ENCODE data around the gene FAM174B.

FAM174B gene

DNA sequence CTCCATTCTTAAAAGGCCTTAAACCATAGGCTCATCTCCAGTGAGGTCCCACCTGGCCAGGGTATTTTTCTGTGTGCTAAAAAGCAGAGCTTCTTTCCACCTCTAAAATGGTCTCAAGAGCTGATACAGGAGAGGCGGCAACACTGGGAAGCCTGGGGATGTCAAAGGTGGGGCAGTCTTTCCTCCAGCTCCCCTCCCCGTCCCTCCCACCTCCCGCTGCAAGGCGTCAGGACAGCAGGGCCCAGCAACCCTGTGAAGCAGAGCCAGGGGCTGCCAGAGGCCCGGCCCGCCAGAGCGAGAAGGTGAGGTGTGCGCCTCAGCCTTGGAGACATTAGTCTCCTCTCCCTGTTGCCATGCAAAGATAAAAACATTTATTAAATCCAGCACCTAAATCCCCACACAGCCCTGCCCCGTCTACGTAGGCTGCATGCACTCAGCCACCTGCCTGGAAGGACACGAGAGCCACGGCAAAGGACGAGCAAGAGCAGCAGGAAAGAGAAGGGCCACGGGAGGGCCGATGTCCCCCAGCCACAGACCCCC lies 75.6 kb downstream of the FAM174B start:
- FAIRE-seq (no peak), DNase-seq (ENCODE audit: insufficient read length, low spot score) (no peak)
- no peak for TF ChIP-seq POLR2A (IDR thresholded peaks at IDR 0.05; ENCODE audit: low read depth, low read length)

DNA sequence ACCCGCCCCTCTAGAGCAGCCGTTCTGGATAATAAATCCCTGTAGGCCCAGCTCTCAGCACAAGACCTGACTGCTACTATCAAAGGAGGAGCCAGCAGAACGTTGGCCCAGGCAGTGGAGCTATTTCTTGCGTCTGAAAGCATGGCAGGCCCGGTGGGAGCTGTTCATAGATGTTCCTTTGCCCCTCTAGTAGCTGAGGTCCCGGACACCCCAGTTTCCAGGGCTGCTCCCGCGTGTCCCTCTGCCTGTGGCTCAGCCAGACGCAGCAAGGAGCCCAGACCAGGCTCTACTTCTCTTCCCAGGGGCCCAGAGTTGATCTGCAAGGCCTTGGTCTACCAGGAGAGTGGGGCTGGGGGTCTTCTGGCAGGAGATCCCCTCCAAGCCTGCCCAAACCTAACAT lies 76.1 kb downstream of the FAM174B start:
- TF ChIP-seq POLR2A (IDR thresholded peaks at IDR 0.05; ENCODE audit: low read depth, low read length): no peak
- no peak for FAIRE-seq
- no peak for DNase-seq (ENCODE audit: insufficient read length, low spot score)

DNA sequence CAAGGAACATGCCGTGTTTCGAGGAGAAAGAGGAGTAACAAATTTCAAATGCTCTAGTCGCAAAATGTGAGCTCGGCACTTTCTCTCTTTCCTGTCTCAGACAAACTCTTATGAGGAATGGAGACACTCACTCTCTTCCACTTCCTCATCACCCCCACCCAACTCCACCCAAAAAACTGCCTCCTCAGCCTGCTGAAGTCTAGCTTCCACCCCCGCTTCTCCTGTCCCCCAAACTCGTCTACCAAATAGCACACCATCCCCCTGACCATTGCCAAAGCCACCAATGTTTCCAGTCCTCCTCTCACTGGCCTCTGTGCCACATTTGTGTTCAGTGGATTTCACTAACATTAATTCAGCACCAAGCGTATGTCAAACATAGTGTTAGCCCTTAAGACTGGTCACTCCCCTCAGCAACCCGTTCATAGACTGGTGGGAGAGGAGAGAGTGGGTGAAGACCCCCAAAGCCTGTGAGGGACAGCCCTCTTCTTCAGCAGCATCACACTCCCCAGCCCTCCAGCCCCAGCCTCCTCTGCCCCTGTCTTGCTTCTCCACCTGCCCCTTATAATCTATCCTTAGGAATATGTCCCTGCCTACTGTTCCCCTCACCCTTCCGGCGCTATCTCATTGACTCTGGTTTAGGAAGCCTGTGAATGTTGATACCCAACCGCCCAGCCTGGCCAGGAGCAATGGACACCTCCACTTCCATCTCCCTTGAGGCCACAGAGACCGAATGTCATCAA lies 77.3 kb downstream of the FAM174B start:
- TF ChIP-seq POLR2A (IDR thresholded peaks at IDR 0.05; ENCODE audit: low read depth, low read length): no peak
- FAIRE-seq (no peak), DNase-seq (ENCODE audit: insufficient read length, low spot score) (no peak)

DNA sequence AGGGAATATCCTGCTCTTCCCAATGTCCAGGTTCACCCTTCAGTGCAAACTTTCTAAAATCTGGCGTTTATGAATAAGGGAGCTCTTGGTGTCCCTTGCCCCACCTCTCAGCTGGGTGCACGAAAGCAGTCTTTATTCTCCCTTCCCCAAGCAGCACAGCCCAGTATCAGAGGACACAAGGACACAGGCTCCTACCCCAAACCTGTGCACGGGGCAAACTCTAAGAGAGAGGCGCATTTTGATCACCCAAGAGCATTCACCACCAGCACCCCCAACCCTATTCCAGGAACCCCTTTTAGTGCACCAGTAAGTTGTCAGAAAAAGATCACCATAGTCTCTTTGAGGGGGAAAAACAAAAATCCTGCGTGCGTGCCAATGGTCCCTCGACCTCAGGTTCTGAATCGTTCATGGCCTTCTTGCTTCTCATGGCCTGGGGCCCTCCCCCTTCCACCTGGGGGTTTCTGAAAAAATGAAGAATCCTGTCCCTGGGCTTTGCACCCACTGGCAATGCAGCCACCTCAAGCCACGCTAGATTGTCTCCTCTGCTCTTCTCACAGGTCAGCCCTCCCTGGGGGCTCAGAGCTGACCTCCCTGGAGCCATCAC lies 78.9 kb downstream of the FAM174B start:
- no peak for FAIRE-seq
- DNase-seq (ENCODE audit: insufficient read length, low spot score): no peak
- TF ChIP-seq POLR2A (IDR thresholded peaks at IDR 0.05; ENCODE audit: low read depth, low read length): no peak

DNA sequence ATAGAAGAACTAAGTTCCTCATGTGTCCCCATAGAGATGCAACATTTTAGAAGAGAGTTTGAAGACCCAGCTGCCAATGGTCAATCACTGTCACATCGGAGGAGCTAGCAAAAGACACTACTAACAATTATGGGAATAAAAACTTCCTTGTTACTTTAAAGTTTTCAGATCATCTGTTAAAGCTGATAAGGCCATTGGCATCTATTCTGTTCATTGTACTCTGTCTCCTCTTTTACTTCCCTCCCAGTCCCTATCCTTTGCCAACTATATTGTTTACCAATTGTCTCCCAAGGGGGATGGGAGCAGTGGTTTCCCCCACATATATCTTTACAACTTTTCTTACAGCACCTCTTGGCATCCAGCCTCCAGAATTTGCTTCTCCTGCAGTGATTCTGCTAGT lies 81.0 kb downstream of the FAM174B start:
- FAIRE-seq (no peak), DNase-seq (ENCODE audit: insufficient read length, low spot score) (no peak)
- no peak for TF ChIP-seq POLR2A (IDR thresholded peaks at IDR 0.05; ENCODE audit: low read depth, low read length)

DNA sequence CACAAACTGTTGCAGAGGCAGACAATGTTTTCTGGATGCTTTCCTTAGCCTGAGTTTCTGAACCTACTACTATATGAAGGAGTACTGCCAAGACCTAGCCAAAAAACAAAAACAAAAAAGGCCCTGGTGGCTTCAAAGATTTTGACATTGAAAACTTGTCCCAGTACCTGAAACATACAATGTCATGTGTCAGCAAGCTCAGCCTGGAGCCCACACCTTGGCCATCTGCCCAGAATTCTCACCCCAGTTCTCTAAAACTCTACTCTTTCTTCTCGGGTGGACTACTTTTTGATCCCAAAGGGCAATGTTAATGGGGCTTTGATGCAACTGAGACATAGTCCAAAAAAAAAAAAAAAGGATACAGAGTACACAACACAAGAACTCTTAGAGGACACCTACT lies 81.4 kb downstream of the FAM174B start:
- DNase-seq (ENCODE audit: insufficient read length, low spot score): no peak
- no peak for TF ChIP-seq POLR2A (IDR thresholded peaks at IDR 0.05; ENCODE audit: low read depth, low read length)
- FAIRE-seq: no peak

DNA sequence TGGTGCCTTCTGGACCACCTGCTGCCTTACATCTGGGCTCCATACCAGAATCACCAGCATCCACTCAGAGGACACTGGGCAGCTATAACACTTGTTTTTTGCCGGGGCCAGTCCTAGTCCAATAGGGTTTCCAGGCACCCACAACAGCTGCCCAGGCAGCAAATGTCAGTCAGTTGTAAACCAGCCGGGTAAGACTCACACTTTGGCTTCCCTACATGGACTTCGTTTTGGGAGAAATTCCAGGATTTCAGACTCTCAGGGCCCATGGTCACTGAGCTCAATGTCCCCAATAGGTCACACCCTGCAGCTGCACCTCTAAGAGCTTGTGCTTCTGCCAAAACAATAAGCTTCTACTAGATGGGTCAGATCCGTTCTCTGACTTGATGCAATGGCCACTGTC lies 83.8 kb downstream of the FAM174B start:
- DNase-seq (ENCODE audit: insufficient read length, low spot score) (no peak), FAIRE-seq (no peak)
- TF ChIP-seq POLR2A (IDR thresholded peaks at IDR 0.05; ENCODE audit: low read depth, low read length): no peak

DNA sequence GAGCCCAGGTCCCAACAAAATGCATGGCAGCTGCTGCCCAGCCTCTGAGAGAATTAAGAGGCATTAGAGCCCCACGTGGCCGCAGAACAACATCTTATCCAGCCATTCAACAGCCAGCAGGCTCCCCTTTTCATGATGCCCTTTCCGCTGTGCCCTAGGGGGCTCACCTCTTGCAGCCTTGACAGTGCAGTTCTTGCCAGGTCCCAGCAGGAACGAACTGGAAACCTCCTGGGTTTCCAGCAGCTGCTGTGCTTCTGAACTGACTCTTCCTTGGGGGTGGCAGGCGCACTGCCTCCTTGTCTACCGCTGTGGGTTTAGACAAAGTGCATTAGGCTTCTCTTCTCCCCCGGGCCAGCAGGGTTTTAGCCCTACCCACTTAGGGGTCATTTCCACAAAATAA lies 85.2 kb downstream of the FAM174B start:
- no peak for TF ChIP-seq POLR2A (IDR thresholded peaks at IDR 0.05; ENCODE audit: low read depth, low read length)
- FAIRE-seq: no peak
- no peak for DNase-seq (ENCODE audit: insufficient read length, low spot score)

DNA sequence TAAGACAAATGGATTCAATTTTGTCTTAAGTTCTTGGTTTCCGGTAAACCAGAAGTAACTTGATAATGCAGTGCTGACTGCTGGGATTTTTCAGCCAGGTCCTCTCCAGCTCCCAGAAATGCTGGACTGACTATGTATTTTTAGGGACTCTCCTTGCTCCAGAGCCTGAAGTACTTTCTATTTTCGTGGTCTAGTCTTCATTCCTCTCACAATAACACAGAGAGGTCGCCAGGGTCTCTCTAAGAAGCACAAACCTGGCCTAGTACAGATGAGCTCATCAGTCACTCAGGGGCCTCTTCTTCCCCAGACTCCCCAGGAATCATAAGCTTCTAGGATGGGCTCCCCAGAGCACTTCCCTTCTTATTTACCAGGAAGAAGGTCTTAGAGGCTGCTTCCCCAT lies 85.8 kb downstream of the FAM174B start:
- FAIRE-seq: no peak
- TF ChIP-seq POLR2A (IDR thresholded peaks at IDR 0.05; ENCODE audit: low read depth, low read length): no peak

More for the DNA sequence above, 85.8 kb downstream of the FAM174B start:
- DNase-seq (ENCODE audit: insufficient read length, low spot score): no peak

Measured in H54 (cell line).